Skeletal muscle tissue (tissue), 4 donors: ENCODE measurements around the gene CENPO. TPM values are rescaled to one million over a fixed set of nuclear protein-coding genes. Genes with fewer than 3 reads are reported as not detected.
A peak's percentile ranks its signal among the peaks of the same experiment; 100 is the strongest.

Experiments
- H3K27ac ChIP-seq: one replicate; pipeline ENCODE4 v1.7.0; 2013; ENCODE audit warnings: mild to moderate bottlenecking, low read depth, low read length, inconsistent platforms
- H3K27me3 ChIP-seq, 3 donors: one replicate each; pipeline ENCODE4 v1.7.0; 2013; ENCODE audit warnings: low read length in 3 of 3; ENCODE audit not compliant: control insufficient read depth in 3 of 3, insufficient read depth in 3 of 3
- H3K36me3 ChIP-seq, 3 donors: one replicate each; pipeline ENCODE4 v1.7.0; 2013; ENCODE audit warnings: low read length in 3 of 3; ENCODE audit not compliant: control insufficient read depth in 3 of 3, insufficient read depth in 3 of 3
- H3K4me1 ChIP-seq, 3 donors: one replicate each; pipeline ENCODE4 v1.7.0; 2013; ENCODE audit warnings: low read length in 3 of 3, mild to moderate bottlenecking in 3 of 3; ENCODE audit not compliant: control insufficient read depth in 3 of 3, insufficient read depth in 3 of 3
- H3K4me3 ChIP-seq, 3 donors: one replicate each; pipeline ENCODE4 v1.7.0; 2013; ENCODE audit warnings: low read length in 3 of 3
- H3K9ac ChIP-seq, 3 donors: one replicate each; pipeline ENCODE4 v1.7.0; 2013; ENCODE audit warnings: low read length in 3 of 3, mild to moderate bottlenecking in 3 of 3, moderate library complexity in 2 of 3, low read depth in 1 of 3
- H3K9me3 ChIP-seq, 3 donors: one replicate each; pipeline ENCODE4 v1.7.0; 2013; ENCODE audit warnings: low read length in 3 of 3; ENCODE audit not compliant: control insufficient read depth in 3 of 3
- total RNA-seq: library from RNA; depleted of rRNA; stranded (reverse); fragments of >200 nt; gene quantifications from one replicate; pipeline ENCODE4 v1.2.3, GENCODE V29; 2014
- donor health status: Osteomylitis.

The CENPO gene
- total RNA-seq, 1 donor from 2014 or later = 6.8 TPM

- peaks cover 14 to 25% (median 18%) of the 10 kb centered on the region in 3 donors for H3K4me1 ChIP-seq
- H3K36me3 ChIP-seq = no peaks in the 10 kb centered on the region
- peak overlapping the region in 2 of 3 donors; percentile 20 for H3K9ac ChIP-seq
These were observed 61.9 kb downstream of the CENPO start for GRCh38 chr2:24855022-24855622.

DNA sequence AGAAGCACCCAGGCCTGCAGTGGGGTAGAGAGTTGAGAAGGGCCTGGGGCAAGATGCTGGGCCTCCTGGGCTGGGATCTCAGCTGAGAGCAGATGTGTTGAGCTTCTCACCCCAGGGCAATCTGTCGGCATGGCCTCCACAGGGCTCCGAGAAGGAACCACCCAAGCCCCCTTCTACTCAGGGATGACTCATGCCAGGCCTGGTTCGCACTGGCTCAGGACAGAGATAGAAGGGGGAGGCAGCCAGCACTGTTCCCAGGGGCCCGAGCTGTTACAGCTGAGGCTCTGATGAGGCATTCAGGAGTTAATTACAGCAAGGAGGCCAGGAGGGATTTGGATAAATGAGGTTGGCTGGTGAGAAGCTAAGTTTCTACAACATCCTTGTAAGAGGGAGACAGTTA lies 62.5 kb downstream of the CENPO start:
- Histone ChIP-seq H3K4me1 (peaks cover 18 to 28% (median 19%) of the 10 kb centered on the region in 3 donors), H3K9me3 (no peaks in the 10 kb centered on the region), H3K27me3 (no peaks in the 10 kb centered on the region), H3K4me3 (no peak overlapping the region), H3K27ac (peak overlapping the region; percentile 77), H3K36me3 (no peaks in the 10 kb centered on the region), H3K9ac (peak overlapping the region in 2 of 3 donors; percentile 20)

More at GRCh38 chr2:24855022-24855622, 61.9 kb downstream of the CENPO start:
- H3K27me3 ChIP-seq = no peaks in the 10 kb centered on the region
- H3K27ac ChIP-seq = peak overlapping the region; percentile 77
- no peaks in the 10 kb centered on the region for H3K9me3 ChIP-seq
- no peak overlapping the region for H3K4me3 ChIP-seq

DNA sequence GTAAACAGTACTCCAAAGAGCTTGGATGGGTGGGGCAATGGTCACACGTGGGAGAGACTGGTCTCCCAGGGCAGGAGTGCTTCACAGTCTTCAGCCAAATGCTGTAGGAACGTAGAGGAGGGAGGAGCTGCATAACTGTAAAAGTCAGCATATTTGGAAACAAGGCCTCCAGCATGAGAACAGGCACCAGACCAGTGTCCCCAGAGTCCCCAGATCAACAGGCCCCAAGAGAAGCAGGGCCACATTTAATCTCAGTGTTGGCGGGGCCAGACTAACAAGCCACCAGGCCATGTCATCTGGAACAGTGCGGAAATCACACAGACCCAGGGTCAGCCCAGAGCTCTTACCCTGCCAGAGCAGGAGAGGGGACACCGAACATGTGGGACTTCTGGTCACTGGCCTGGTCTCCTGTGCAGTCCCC lies 63.6 kb downstream of the CENPO start:
- Histone ChIP-seq H3K9ac (no peak overlapping the region), H3K36me3 (no peaks in the 10 kb centered on the region), H3K9me3 (no peaks in the 10 kb centered on the region), H3K27ac (peak overlapping the region; percentile 77), H3K4me1 (peaks cover 18 to 29% (median 20%) of the 10 kb centered on the region in 3 donors), H3K4me3 (no peak overlapping the region), H3K27me3 (no peaks in the 10 kb centered on the region)

- Histone ChIP-seq H3K4me3 (no peak overlapping the region), H3K27me3 (no peaks in the 10 kb centered on the region), H3K27ac (no peak overlapping the region), H3K36me3 (no peaks in the 10 kb centered on the region), H3K4me1 (peaks cover 18 to 29% (median 22%) of the 10 kb centered on the region in 3 donors), H3K9me3 (no peaks in the 10 kb centered on the region), H3K9ac (no peak overlapping the region)
These were observed 64.5 kb downstream of the CENPO start for GRCh38 chr2:24857746-24858145.

DNA sequence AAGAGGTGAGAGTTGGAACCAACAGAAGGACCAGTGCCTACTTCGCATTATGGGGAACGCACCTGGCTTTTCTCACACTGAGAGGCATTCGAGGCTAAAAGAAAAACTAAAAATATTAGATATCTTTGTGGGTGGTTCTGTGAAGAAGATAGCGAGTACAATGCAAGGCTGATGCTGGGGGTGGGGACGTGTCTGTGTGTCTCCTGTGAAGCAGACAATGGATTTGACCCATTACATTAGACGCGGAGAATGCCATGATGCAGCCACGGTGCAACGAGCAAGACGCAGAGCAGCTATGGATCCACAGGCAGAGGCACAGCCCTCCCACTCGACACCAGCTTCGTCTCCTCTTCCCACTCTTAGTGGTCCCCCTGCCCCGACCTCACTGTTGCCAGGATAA lies 65.8 kb downstream of the CENPO start:
- no peak overlapping the region for H3K4me3 ChIP-seq
- no peaks in the 10 kb centered on the region for H3K9me3 ChIP-seq
- peaks cover 18 to 26% (median 22%) of the 10 kb centered on the region in 3 donors for H3K4me1 ChIP-seq
- H3K27ac ChIP-seq = no peak overlapping the region
- H3K36me3 ChIP-seq = no peaks in the 10 kb centered on the region
- H3K27me3 ChIP-seq = no peaks in the 10 kb centered on the region
- H3K9ac ChIP-seq = no peak overlapping the region

GRCh38 chr2:24859968-24860600 lies 66.9 kb downstream of the CENPO start:
- Histone ChIP-seq H3K9ac (no peak overlapping the region), H3K27ac (no peak overlapping the region), H3K9me3 (no peaks in the 10 kb centered on the region)

GRCh38 chr2:24860631-24861030 lies 67.4 kb downstream of the CENPO start:
- no peaks in the 10 kb centered on the region for H3K27me3 ChIP-seq
- no peak overlapping the region for H3K4me3 ChIP-seq
- H3K36me3 ChIP-seq = no peaks in the 10 kb centered on the region
- peaks cover 17 to 22% (median 21%) of the 10 kb centered on the region in 3 donors for H3K4me1 ChIP-seq
- H3K9me3 ChIP-seq = no peaks in the 10 kb centered on the region
- H3K9ac ChIP-seq = no peak overlapping the region
- no peak overlapping the region for H3K27ac ChIP-seq

More at GRCh38 chr2:24859968-24860600, 66.9 kb downstream of the CENPO start:
- Histone ChIP-seq H3K4me3 (no peak overlapping the region), H3K27me3 (no peaks in the 10 kb centered on the region), H3K4me1 (peaks cover 18 to 23% (median 22%) of the 10 kb centered on the region in 3 donors), H3K36me3 (no peaks in the 10 kb centered on the region)

DNA sequence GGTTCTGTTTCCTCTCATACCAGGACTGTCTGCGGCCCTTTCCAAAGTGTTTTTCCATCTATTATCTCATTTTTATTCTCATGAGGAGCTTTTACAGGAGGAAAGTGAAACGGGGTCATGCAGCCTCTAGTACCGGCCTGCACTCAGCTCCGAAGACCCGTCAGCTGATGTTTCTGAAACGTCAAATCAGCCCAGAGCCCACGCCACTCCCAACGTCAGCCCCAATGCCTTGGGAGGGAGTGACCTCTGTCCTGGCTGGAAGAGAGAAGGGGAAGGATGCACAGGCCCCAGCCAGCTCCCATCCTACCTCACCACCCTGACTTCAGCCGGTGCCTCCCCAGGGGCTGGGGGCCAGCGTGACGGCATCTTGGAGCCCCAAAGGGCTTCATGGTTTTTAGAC lies 68.3 kb downstream of the CENPO start:
- Histone ChIP-seq H3K4me1 (peaks cover 8 to 15% (median 12%) of the 10 kb centered on the region in 3 donors), H3K27me3 (no peaks in the 10 kb centered on the region), H3K9ac (no peak overlapping the region), H3K4me3 (no peak overlapping the region), H3K27ac (peak overlapping the region; percentile 69), H3K9me3 (no peaks in the 10 kb centered on the region), H3K36me3 (no peaks in the 10 kb centered on the region)

- no peaks in the 10 kb centered on the region for H3K27me3 ChIP-seq
- H3K27ac ChIP-seq = no peak overlapping the region
- no peak overlapping the region for H3K4me3 ChIP-seq
- no peak overlapping the region for H3K9ac ChIP-seq
- no peaks in the 10 kb centered on the region for H3K9me3 ChIP-seq
- H3K4me1 ChIP-seq = peaks cover 0 to 12% (median 7%) of the 10 kb centered on the region in 3 donors
- no peaks in the 10 kb centered on the region for H3K36me3 ChIP-seq
These were observed 70.4 kb downstream of the CENPO start for GRCh38 chr2:24863641-24864040.

GRCh38 chr2:24866946-24867345 lies 73.7 kb downstream of the CENPO start:
- H3K36me3 ChIP-seq = no peaks in the 10 kb centered on the region
- no peak overlapping the region for H3K4me3 ChIP-seq
- H3K9me3 ChIP-seq = no peaks in the 10 kb centered on the region
- peaks cover 0 to 3% (median 2%) of the 10 kb centered on the region in 3 donors for H3K4me1 ChIP-seq
- no peaks in the 10 kb centered on the region for H3K27me3 ChIP-seq
- no peak overlapping the region for H3K9ac ChIP-seq
- H3K27ac ChIP-seq = no peak overlapping the region
